Psoas muscle (tissue), 8 donors: ENCODE data around the gene ELP2. TPM values are rescaled to one million over a fixed set of nuclear protein-coding genes. Genes with fewer than 3 reads are reported as not detected.

Experiments used
- ATAC-seq, 4 donors: fragments of 200-7000 bp; cut with Tn5 transposase; one replicate each; pipeline ENCODE4 v1.9.1; 2020; ENCODE audit warnings: moderate library complexity in 3 of 4, mild to moderate bottlenecking in 2 of 4
- DNase-seq, 2 donors: peaks; one replicate each; pipeline ENCODE4 v3.0.0-alpha.2; 2020
- H3K27ac ChIP-seq: fragments of 200-600 bp; one replicate; pipeline ENCODE4 v1.8.0; 2022
- H3K27me3 ChIP-seq, 3 donors: fragments of 200-600 bp in 1 of 3; one replicate each; pipeline versions ENCODE4 v1.6.1 to v1.8.0; 2013 to 2022; ENCODE audit warnings: low read length in 2 of 3, mild to moderate bottlenecking in 2 of 3, moderate library complexity in 1 of 3; ENCODE audit not compliant: insufficient read depth in 3 of 3
- H3K36me3 ChIP-seq, 2 donors: fragments of 200-600 bp in 1 of 2; one replicate each; pipeline versions ENCODE4 v1.6.1 to v1.8.0; 2013 to 2022; ENCODE audit warnings: low read depth in 1 of 2, mild to moderate bottlenecking in 1 of 2, moderate library complexity in 1 of 2; ENCODE audit not compliant: insufficient read depth in 1 of 2
- H3K4me1 ChIP-seq: fragments of 200-600 bp; one replicate; pipeline ENCODE4 v1.8.0; 2022
- H3K4me3 ChIP-seq: fragments of 200-600 bp; one replicate; pipeline ENCODE4 v1.8.0; 2022; ENCODE audit warnings: mild to moderate bottlenecking
- H3K9me3 ChIP-seq: fragments of 200-600 bp; one replicate; pipeline ENCODE4 v1.8.0; 2022
- WGBS, 3 donors: extraction: QIAGEN DNeasy Blood & Tissue Kit; methylation state at CpG; one replicate each; pipeline versions ENCODE4 v1.1.6 to v1.1.7; 2013; 5-methylcytosine and 5-hydroxymethylcytosine counted together
- intact Hi-C, 2 donors: fragments of 100-400 bp; cut with DNase I; formaldehyde crosslinking; loops; one replicate each; pipeline versions ENCODE4 v1.11.0 to v1.14.2; 2022
- polyA plus RNA-seq, 3 donors: library from polyadenylated mRNA; stranded (reverse); fragments of 200-250 nt; gene quantifications; one replicate each; pipeline ENCODE4 v1.2.3, GENCODE V29; 2013
- total RNA-seq, 4 donors: library from RNA; stranded (reverse); fragmentation: NEBNext Ultra II Directional in 2 of 4; extraction: Animal tissue kit (Norgen Biotek cat#: 25700) in 2 of 4; gene quantifications; one replicate each; pipeline versions ENCODE4 v1.2.1 to v1.2.4, GENCODE V29; 2021 to 2023
- TF ChIP-seq, protein P1 (sequence below): fragments of 200-600 bp; IDR thresholded peaks from one replicate; pipeline ENCODE4 v1.8.0; 2022; ENCODE audit warnings: antibody characterized with exemption
- donor health status: healthy with polysubstance abuse.
- donor health status: DM: no; HTN: no; CAD: no; lungs with moderate emphysema.
- donor health status: Bipolar disorder and iron deficiency.
- donor health status: healthy.
- donor health status: DM: yes; HTN: yes; CAD: no.
- donor health status: DM: no; HTN: no; CAD: no.
- donor health status: DM: no; HTN: no; CAD: no.
- donor health status: DM: yes; HTN: yes; CAD: no.

ELP2 gene
- total and polyA plus RNA-seq, 7 donors = 25.0 to 65.5 (median 54.7) TPM

DNA sequence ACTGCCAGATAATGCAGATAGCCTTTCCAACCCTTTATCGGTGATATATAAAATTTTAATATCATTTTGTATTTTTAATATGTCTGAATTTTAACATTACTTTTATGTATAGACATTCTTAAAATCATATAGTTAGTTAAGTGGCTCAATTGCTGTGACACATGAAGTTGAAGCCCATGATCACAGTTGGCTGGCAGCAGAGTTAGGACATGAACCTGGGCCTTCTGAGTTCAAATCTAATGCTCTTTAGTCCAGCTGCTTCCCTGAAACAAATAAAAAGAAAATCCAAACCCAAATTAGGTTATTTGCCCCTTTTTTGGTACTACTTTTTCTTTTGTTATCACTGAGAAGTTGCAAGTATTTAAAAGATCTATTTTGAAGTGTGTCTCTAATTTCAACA lies 5.6 kb downstream of the ELP2 start:
- 93 to 97% (median 94%) methylated on average over 1 of the region's 1 CpG for WGBS, 3 donors
- no peak overlapping the region for H3K4me3 ChIP-seq
- no peaks in the 10 kb centered on the region for H3K9me3 ChIP-seq
- ATAC-seq = no peak
- peaks cover 6 to 68% of the 10 kb centered on the region in 2 donors for H3K36me3 ChIP-seq
- no peaks in the 10 kb centered on the region for H3K27me3 ChIP-seq
- H3K27ac ChIP-seq = no peak overlapping the region
- TF ChIP-seq, protein P1, sequence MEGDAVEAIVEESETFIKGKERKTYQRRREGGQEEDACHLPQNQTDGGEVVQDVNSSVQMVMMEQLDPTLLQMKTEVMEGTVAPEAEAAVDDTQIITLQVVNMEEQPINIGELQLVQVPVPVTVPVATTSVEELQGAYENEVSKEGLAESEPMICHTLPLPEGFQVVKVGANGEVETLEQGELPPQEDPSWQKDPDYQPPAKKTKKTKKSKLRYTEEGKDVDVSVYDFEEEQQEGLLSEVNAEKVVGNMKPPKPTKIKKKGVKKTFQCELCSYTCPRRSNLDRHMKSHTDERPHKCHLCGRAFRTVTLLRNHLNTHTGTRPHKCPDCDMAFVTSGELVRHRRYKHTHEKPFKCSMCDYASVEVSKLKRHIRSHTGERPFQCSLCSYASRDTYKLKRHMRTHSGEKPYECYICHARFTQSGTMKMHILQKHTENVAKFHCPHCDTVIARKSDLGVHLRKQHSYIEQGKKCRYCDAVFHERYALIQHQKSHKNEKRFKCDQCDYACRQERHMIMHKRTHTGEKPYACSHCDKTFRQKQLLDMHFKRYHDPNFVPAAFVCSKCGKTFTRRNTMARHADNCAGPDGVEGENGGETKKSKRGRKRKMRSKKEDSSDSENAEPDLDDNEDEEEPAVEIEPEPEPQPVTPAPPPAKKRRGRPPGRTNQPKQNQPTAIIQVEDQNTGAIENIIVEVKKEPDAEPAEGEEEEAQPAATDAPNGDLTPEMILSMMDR = no peak
- DNase-seq = no peak
- intact Hi-C loops = no loop called here
- peaks cover 16% of the 10 kb centered on the region for H3K4me1 ChIP-seq

DNA sequence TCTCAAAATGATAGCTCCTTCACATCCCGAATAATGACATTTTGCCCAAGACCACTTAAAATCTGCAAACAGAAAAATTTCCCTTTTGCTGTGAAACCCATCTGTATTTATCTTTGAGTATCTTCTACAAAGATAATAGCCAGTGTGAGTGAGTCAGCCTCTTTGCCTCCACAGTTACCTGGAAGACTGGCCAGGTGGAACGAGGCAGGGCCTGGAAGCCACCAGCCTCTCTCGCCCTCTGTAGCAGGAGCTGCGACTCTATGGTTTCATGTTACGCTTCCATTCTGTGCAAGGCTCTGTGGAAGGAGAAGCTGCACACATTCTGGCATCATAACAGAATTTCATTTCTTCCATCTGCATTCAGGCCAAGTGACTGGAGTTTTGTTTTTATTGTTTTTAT lies 9.5 kb downstream of the ELP2 start:
- no peak for DNase-seq
- intact Hi-C loops = no loop called here
- Histone ChIP-seq H3K27ac (no peak overlapping the region), H3K4me3 (no peak overlapping the region), H3K36me3 (peaks cover 9 to 95% of the 10 kb centered on the region in 2 donors), H3K27me3 (no peaks in the 10 kb centered on the region), H3K4me1 (no peaks in the 10 kb centered on the region), H3K9me3 (no peaks in the 10 kb centered on the region)
- WGBS, 3 donors = 59 to 80% (median 66%) methylated on average over 5 of the region's 5 CpGs
- no peak for ATAC-seq
- TF ChIP-seq, protein P1 = no peak

DNA sequence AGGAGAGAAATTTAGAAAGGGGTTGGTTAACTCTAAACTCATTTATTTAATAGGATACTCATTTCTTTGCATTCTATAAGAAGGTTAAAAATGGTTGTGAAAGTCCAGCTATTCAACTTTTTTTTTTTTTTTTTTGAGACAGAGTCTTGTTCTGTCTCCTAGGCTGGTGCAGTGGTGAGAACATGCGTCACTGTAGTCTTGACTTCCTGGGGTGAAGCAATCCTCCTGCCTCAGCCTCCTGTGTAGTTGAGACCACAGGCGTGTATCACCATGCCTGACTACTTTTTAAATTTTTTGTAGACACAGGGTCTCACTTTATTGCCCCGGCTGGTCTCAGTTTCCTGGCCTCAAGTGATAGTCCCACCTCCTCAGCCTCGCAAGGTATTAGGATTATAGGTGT lies 11.9 kb downstream of the ELP2 start:
- TF ChIP-seq, protein P1 = no peak
- ATAC-seq (no peak), DNase-seq (no peak)
- intact Hi-C loops = no loop called here
- Histone ChIP-seq H3K27ac (no peak overlapping the region), H3K27me3 (no peaks in the 10 kb centered on the region), H3K4me3 (no peak overlapping the region), H3K9me3 (no peaks in the 10 kb centered on the region), H3K36me3 (peaks cover 14 to 100% of the 10 kb centered on the region in 2 donors), H3K4me1 (no peaks in the 10 kb centered on the region)
- 97% methylated on average over 4 of the region's 4 CpGs for WGBS, 3 donors

DNA sequence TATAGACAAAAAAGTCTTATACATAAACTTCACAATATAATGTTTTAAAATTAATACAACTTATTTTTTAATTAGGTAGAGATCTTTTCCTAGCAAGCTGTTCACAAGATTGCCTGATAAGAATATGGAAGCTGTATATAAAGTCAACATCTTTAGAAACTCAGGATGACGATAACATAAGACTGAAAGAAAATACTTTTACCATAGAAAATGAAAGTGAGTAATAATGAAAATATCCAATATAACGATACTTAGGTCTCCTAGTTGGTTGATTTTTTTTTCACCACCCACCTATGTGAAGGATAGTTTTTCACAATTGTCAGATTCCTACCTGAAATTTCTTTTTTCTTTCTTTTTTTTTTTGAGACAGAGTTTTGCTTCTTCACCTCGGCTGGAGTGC lies 13.1 kb downstream of the ELP2 start:
- DNase-seq (no peak), ATAC-seq (no peak)
- 93 to 98% (median 95%) methylated on average over 3 of the region's 3 CpGs for WGBS, 3 donors
- TF ChIP-seq, protein P1 = no peak
- Histone ChIP-seq H3K4me1 (no peaks in the 10 kb centered on the region), H3K36me3 (peaks cover 11 to 100% of the 10 kb centered on the region in 2 donors), H3K27me3 (no peaks in the 10 kb centered on the region), H3K27ac (no peak overlapping the region), H3K9me3 (no peaks in the 10 kb centered on the region), H3K4me3 (no peak overlapping the region)
- intact Hi-C loops = no loop called here

DNA sequence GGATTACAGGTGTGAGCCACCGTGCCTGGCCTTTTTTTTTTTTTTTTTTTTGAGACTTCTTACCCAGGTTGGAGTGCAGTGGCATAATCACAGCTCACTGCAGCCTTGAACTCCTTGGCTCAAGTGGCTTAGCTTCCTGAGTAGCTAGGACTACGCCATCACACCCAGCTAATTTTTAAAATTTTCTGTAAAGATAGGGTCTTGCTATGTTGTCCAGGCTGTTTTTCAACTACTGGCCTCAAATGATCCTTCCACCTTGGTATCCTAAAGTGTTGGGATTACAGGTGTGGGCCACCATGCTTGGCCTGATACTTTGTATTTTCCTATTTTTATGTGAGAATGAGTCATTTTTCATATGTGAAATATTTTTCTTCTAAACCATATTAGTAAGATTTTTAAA lies 13.7 kb downstream of the ELP2 start:
- no peak for ATAC-seq
- no peak overlapping the region for H3K27ac ChIP-seq
- TF ChIP-seq, protein P1 = no peak
- H3K27me3 ChIP-seq = no peaks in the 10 kb centered on the region
- intact Hi-C loops = no loop called here
- 91 to 100% (median 100%) methylated on average over 1 of the region's 2 CpGs for WGBS, 3 donors
- H3K36me3 ChIP-seq = peaks cover 11 to 100% of the 10 kb centered on the region in 2 donors
- no peaks in the 10 kb centered on the region for H3K4me1 ChIP-seq
- no peak overlapping the region for H3K4me3 ChIP-seq
- no peaks in the 10 kb centered on the region for H3K9me3 ChIP-seq
- DNase-seq = no peak
